ENCODE results near the gene RAB4B. TPM values are rescaled to one million over a fixed set of nuclear protein-coding genes. Genes with fewer than 3 reads are reported as not detected.
A peak's percentile ranks its signal among the peaks of the same experiment; 100 is the strongest.
"Not testable (repeated sequence)": the region's sequence is repeated elsewhere in the genome, so short reads cannot be mapped to it uniquely, and the experiment has no call there.

RAB4B gene, protein sequence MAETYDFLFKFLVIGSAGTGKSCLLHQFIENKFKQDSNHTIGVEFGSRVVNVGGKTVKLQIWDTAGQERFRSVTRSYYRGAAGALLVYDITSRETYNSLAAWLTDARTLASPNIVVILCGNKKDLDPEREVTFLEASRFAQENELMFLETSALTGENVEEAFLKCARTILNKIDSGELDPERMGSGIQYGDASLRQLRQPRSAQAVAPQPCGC
- total RNA-seq (2014; rRNA removed; shearing (Covaris generic)) = 23.8 and 26.4 TPM in 2 replicates

DNA sequence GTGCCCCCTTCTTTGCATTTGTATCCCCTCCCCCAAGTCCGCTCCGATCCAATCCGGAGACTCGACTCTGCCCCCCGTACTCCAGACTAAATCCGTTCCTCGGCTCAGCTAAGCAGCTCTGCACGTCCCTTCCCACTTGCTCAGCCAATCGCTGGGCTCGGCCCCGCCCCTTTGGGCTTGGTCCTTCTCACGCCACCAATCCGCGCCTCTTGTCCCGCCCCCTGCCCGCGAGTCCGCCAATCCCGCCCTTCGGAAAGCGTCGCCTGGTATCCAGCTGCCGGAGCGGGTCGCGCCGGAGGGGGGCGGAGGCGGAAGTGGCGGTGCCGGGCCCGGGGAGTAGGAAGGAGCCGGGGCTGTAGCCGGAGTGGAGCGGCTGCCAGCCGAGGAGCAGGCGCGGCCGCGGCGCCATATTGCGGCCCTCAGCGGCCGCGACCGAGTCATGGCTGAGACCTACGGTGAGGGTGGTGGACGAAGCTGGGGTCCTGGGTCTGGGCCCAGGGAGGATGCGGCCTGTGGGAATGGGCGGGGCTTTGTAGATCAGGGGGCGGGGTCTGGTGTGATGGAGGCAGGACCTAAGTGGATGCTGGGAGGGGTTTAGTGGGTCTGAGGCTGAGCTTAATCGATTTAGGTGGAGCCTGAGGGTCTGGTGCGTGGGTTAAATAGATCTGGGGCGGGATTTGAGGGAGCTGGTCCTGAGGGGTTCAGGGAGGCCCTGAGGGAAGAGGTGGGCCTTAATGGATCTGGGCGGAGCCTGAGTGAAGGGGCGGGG is at the start of gene RAB4B:
Gene RAB4B, plus strand, starts transcription at position 311 of the 769 bp plus-strand sequence. Its CDS starts 129 bp downstream, at position 440.
- Histone ChIP-seq H3K36me3 (replicated peaks; ENCODE audit: control insufficient read depth, insufficient read depth, low read length) (no peaks in the 10 kb centered on the region), H3K4me3 (ENCODE audit: insufficient read depth, low read depth, low read length) (peak within 1 kb of the TSS; percentile 80)
- peak; percentile 98 for DNase-seq

DNA sequence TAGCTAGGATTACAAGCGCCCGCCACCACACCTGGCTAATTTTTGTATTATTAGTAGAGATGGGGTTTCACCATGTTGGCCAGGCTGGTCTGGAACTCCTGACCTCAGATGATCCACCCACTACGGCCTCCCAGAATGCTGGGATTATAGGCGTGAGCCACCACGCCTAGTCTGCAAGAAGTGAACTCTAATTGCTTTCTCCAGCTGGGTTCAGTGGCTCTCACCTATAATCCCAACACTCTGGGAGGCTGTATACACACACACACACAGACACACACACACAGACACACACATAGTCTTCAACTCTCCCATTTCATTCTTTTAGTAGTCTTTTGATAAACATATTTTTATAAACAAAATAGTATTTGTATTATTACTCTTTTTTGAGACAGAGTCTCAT is 48.0 kb upstream of the RAB4B start:
- not testable (repeated sequence) for H3K27me3 ChIP-seq (ENCODE audit: control insufficient read depth, insufficient read depth, low read length); H3K4me3 ChIP-seq (ENCODE audit: insufficient read depth, low read depth, low read length); DNase-seq
- peaks cover 12% of the 10 kb centered on the region for H3K36me3 ChIP-seq (replicated peaks; ENCODE audit: control insufficient read depth, insufficient read depth, low read length)

More for the DNA sequence above, at the start of gene RAB4B:
- H3K27me3 ChIP-seq (ENCODE audit: control insufficient read depth, insufficient read depth, low read length) = no peaks in the 10 kb centered on the region

DNA sequence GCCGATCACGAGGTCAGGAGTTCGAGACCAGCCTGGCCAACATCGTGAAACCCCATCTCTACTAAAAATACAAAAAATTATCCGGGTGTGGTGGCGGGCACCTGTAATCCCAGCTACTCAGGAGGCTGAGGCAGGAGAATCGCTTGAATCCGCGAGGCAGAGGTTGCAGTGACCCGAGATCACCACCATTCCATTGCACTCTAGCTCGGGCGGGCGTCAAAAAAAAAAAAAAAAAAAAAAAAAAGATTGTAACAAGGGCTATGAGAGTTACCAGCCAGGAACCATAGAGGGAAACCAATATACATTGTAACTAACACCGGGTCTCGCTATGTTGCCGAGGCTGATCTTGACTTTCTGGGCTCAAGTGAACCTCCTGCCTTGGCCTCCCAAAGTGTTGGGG is 45.7 kb upstream of the RAB4B start:
- H3K36me3 ChIP-seq (replicated peaks; ENCODE audit: control insufficient read depth, insufficient read depth, low read length) = peaks cover 14% of the 10 kb centered on the region
- not testable (repeated sequence) for H3K4me3 ChIP-seq (ENCODE audit: insufficient read depth, low read depth, low read length); DNase-seq; H3K27me3 ChIP-seq (ENCODE audit: control insufficient read depth, insufficient read depth, low read length)

DNA sequence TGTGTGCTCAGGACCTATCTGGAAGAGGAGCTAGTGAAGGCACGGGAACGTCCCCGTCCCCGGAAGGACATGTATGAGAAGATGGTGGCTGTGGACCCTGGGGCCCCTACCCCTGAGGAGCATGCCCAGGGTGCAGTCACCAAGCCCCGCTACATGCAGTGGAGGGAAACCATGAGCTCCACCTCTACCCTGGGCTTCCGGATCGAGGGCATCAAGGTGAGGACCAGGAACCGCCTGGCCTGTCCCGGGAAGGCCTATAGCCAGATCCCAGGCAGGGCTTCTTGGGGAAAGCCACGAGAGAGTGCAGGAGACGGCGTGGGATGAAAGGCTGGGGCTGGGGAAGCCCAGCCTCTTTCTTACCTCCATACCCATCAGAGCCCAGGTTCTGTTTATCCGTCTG is 44.9 kb upstream of the RAB4B start:
- Histone ChIP-seq H3K27me3 (ENCODE audit: control insufficient read depth, insufficient read depth, low read length) (no peaks in the 10 kb centered on the region), H3K4me3 (ENCODE audit: insufficient read depth, low read depth, low read length) (no peak overlapping the region), H3K36me3 (replicated peaks; ENCODE audit: control insufficient read depth, insufficient read depth, low read length) (peaks cover 16% of the 10 kb centered on the region)
- no peak for DNase-seq

DNA sequence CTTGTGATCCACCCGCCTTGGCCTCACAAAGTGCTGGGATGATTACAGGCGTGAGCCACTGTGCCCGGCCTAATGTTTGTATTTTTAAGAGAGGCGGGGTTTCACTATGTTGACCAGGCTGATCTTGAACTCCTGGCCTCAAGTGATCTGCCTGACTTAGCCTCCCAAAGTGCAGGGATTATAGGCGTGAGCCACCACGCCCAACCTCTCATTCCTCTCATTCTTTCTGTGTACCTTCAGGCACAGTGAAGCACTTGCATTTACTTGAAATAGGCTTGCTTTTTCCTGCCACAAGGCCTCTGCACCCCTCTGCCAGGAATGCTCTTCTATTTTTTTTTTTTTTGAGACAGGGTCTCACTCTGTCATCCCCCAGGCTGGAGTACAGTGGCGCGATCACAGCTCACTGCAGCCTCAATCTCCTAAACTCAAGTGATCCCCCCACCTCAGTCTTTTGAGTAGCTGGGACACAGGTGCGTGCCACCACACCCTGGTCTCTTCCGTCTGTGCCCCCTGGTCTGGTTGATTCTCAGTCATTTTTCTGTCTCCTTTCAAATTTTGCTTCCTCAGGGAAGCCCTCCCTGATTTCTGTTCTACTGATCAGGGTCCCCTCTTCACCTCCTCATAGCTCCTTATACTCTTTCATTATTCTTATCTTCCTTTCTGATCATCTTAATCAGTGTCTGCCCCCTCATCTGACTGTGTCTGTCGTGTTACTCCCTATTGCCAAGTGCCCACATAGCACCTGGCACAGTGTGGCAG is 42.9 kb upstream of the RAB4B start:
- DNase-seq = no peak
- Histone ChIP-seq H3K4me3 (ENCODE audit: insufficient read depth, low read depth, low read length) (no peak overlapping the region), H3K36me3 (replicated peaks; ENCODE audit: control insufficient read depth, insufficient read depth, low read length) (peaks cover 19% of the 10 kb centered on the region), H3K27me3 (ENCODE audit: control insufficient read depth, insufficient read depth, low read length) (no peaks in the 10 kb centered on the region)

DNA sequence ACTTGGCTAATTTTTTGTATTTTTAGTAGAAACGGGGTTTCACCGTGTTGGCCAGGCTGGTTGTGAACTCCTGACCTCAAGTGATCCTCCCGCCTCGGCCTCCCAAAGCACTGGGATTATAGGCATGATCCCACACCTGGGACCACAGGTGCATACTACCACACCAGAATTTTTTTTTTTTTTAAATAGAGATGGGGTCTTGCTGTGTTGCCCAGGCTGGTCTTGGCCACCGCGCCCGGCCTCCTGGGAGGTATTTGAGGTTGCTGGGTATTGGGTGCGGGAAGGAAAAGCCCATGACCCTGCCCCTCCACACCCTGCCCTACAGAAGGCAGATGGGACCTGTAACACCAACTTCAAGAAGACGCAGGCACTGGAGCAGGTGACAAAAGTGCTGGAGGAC is 41.4 kb upstream of the RAB4B start:
- no peaks in the 10 kb centered on the region for H3K27me3 ChIP-seq (ENCODE audit: control insufficient read depth, insufficient read depth, low read length)
- DNase-seq = peak; percentile 21
- no peak overlapping the region for H3K4me3 ChIP-seq (ENCODE audit: insufficient read depth, low read depth, low read length)
- H3K36me3 ChIP-seq (replicated peaks; ENCODE audit: control insufficient read depth, insufficient read depth, low read length) = peaks cover 20% of the 10 kb centered on the region

DNA sequence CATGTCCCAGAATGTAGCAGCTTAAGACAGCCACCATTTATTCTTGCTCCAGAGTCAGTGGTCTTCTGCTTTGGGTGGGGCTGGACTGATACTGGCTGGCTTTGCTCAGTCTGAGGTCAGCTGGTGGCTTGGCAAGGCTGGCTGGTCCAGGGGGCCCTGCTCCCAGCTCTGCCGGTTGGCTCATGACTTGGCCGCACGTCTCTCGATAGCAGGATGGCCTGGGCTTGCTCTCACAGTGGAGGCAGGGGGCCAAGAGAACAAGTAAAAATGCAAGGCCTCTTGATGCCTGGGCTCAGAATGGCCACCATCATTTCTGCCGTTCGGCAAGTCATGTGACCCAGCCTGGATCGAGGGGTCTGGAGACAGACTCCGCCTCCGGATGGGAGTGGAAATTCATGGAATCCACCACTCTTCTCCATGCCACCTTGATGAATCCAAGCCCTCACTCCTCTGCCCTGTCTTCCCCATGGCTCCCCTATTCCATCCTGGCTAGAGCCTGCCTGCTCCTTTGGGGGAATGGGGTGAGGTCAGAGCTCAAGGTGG is 40.9 kb upstream of the RAB4B start:
- no peak overlapping the region for H3K4me3 ChIP-seq (ENCODE audit: insufficient read depth, low read depth, low read length)
- DNase-seq = peak; percentile 52
- H3K27me3 ChIP-seq (ENCODE audit: control insufficient read depth, insufficient read depth, low read length) = no peaks in the 10 kb centered on the region
- peaks cover 20% of the 10 kb centered on the region for H3K36me3 ChIP-seq (replicated peaks; ENCODE audit: control insufficient read depth, insufficient read depth, low read length)

DNA sequence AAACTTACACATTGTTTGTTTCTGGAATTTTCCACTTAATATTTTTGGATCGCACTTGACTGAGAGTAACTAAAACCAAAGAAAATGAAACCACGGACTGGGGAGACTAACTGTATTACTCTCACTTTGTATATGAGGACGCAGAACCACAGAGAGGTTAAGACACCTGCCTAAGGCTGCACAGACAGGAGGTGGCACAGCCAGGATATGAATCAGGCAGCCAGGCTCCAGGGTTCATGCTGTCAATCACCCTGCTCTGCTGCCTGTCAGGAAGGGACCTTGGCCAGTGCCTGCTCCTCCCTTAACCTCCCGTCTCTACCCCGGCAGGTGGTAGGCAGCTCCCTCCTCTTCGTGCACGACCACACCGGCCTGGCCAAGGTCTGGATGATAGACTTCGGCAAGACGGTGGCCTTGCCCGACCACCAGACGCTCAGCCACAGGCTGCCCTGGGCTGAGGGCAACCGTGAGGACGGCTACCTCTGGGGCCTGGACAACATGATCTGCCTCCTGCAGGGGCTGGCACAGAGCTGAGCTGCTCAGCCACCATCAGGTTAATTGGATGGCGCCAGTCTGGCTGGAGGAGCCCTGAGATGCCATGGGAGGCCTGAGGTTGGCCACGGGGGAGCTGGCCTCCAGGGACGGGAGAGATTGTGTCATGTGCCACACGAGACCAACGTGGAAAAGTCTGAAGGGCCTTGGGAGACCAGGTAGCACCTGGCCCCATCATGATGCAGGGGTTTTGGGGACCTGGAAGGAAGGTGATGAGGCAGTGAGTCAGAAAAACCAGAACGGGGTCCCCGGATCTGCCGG is 38.8 kb upstream of the RAB4B start:
- no peak for DNase-seq
- Histone ChIP-seq H3K27me3 (ENCODE audit: control insufficient read depth, insufficient read depth, low read length) (no peaks in the 10 kb centered on the region), H3K36me3 (replicated peaks; ENCODE audit: control insufficient read depth, insufficient read depth, low read length) (peaks cover 13% of the 10 kb centered on the region), H3K4me3 (ENCODE audit: insufficient read depth, low read depth, low read length) (no peak overlapping the region)

DNA sequence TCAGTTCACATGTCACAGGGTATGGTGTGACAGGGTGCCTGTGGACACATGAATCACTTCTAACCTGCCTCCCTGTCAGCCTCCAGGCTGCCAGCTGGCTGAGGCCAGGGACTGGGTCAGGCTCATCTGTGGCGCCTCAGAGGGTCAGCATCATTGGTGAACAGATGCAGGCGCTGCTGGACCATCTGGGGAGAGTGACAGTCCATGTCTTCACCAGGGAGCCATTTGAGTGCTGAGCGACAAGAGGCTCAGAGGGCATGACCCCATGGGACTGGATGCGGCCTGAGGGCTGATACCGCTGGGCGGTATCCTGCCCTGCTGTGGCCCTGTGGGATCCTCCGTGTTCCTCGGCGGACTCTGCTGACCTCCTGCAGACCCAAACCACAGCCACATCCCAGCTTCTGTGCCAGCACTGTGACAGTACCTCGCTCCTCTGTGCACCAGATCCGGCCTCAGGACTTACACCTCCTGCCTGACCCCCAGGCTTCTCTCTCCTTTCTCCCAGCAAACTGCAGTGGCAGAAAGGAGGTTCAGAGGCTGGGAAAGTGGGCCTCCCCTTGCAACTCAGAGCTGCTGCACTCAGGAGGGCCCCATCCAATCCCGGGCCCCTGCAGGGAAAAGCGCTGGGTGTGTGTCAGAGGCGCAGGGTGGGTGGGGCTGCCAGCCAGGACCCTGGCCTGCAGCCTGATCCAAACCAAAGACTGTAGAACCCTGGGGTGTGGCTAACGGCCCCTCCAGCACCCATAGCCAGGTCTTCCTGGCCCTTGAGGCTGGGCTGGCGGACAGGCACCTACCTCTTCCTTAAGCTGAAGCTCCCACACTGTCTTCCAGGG is 38.0 kb upstream of the RAB4B start:
- H3K36me3 ChIP-seq (replicated peaks; ENCODE audit: control insufficient read depth, insufficient read depth, low read length) = peaks cover 11% of the 10 kb centered on the region
- no peak for DNase-seq
- no peak overlapping the region for H3K4me3 ChIP-seq (ENCODE audit: insufficient read depth, low read depth, low read length)
- no peaks in the 10 kb centered on the region for H3K27me3 ChIP-seq (ENCODE audit: control insufficient read depth, insufficient read depth, low read length)

DNA sequence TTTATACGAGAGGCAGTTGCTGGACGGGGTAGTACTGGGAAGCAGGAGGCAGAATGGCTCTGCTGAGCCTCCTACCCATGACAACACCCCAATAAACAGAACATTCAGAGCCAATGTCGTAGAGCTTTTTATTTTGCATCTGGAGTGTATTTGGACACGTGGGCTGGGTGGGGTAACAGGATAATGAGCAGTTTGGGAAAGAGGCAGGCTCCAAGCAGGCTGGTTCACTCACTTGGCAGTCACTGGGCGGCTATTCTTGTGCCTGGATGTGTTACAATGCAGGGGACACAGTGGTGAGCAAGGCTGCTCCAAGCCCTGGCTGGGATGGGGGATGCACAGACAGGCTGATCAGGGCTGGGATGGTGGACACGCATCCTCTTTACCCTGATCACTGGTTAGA is 37.3 kb upstream of the RAB4B start:
- no peak for DNase-seq
- H3K4me3 ChIP-seq (ENCODE audit: insufficient read depth, low read depth, low read length) = no peak overlapping the region

DNA sequence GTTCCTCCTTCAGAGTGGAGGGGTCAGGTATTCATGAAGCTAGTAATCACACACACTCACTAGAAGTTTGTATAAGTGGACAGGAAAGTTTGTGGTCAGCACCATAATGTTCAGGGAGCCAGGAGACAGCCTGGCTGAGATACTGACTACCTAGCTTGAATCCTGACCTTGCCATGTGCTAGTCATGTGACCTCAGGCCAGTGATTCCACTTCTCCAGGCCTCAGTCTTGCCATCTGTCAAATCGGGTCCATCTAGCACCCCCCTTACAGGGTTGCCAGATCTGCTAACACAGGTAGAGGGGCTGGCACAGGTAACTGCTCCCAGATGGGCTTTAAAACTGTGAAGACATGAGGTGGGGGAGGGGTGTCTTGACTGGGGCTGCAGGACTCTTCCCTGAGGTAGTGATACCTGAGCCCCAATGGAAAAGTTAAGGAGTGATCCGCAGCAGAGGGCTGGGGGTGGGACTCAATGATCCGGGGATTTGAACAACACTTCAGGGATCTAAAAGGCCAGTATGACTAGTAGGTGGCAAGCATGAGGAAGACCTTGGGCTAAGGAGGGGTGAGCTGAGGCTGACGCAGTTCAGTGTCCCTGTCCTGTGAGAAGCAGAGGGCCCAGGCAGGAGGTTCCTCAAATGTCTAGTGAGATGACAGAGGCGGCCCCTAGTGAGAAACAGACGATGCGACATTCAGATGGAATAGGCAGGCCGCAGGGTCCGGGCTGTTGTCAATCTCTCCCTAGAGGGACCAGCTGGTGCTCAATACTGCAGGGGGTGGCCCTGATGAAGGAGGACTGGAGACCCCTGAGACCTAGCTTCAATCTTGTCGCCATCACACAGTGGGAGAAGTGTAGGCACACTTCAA is 36.3 kb upstream of the RAB4B start:
- DNase-seq = no peak
- H3K4me3 ChIP-seq (ENCODE audit: insufficient read depth, low read depth, low read length) = no peak overlapping the region

More for the DNA sequence above, 37.3 kb upstream of the RAB4B start:
- Histone ChIP-seq H3K36me3 (replicated peaks; ENCODE audit: control insufficient read depth, insufficient read depth, low read length) (peaks cover 11% of the 10 kb centered on the region), H3K27me3 (ENCODE audit: control insufficient read depth, insufficient read depth, low read length) (no peaks in the 10 kb centered on the region)

DNA sequence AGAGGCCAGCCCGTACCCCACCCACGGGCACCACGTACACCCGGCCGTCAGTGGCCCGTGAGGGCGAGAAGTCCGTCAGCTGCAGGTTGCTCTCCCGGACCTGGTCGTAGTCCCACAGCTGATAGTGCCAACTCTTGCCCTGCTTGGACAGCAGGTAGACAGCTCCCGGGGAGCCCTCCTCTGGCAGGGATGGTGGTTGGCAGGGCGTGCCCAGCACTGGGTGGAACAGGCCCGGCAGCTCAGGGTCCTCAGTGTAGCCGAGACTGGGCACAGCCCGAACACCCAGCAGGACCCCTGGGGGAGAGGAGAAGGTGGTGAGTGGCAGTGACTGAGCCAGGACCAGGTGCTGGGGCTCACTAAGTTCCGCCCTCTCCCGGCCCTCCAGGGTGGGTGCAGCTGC is 35.6 kb upstream of the RAB4B start:
- Histone ChIP-seq H3K36me3 (replicated peaks; ENCODE audit: control insufficient read depth, insufficient read depth, low read length) (peaks cover 5% of the 10 kb centered on the region), H3K4me3 (ENCODE audit: insufficient read depth, low read depth, low read length) (no peak overlapping the region), H3K27me3 (ENCODE audit: control insufficient read depth, insufficient read depth, low read length) (no peaks in the 10 kb centered on the region)
- no peak for DNase-seq

More for the DNA sequence above, 36.3 kb upstream of the RAB4B start:
- Histone ChIP-seq H3K27me3 (ENCODE audit: control insufficient read depth, insufficient read depth, low read length) (no peaks in the 10 kb centered on the region), H3K36me3 (replicated peaks; ENCODE audit: control insufficient read depth, insufficient read depth, low read length) (peaks cover 11% of the 10 kb centered on the region)
